ENCODE data around the gene RPS14.
"Not testable (repeated sequence)": the region's sequence is repeated elsewhere in the genome, so short reads cannot be mapped to it uniquely, and the experiment has no call there.

RPS14 gene

GRCh38 chr5:150476568-150476967, 27.0 kb upstream of the RPS14 start:
- not testable (repeated sequence) for DNase-seq

- DNase-seq, result no peak
These were observed 24.3 kb upstream of the RPS14 start for GRCh38 chr5:150473673-150474358.

GRCh38 chr5:150469718-150470469, 20.4 kb upstream of the RPS14 start:
- DNase-seq, result no peak

- DNase-seq, result no peak
These were observed 18.7 kb upstream of the RPS14 start for GRCh38 chr5:150468206-150468605.

- DNase-seq, result no peak
These were observed 16.4 kb upstream of the RPS14 start for GRCh38 chr5:150465927-150466326.

- DNase-seq, result no peak
These were observed 15.0 kb upstream of the RPS14 start for GRCh38 chr5:150464554-150465012.

GRCh38 chr5:150461231-150461630, 11.7 kb upstream of the RPS14 start:
- no peak for DNase-seq

GRCh38 chr5:150460781-150461180, 11.2 kb upstream of the RPS14 start:
- DNase-seq, result no peak

GRCh38 chr5:150458802-150459557, 9.4 kb upstream of the RPS14 start:
- peak; percentile 86 to 90 for DNase-seq

GRCh38 chr5:150457562-150458240, 8.2 kb upstream of the RPS14 start:
- no peak for DNase-seq

GRCh38 chr5:150457121-150457520, 7.6 kb upstream of the RPS14 start:
- DNase-seq, result no peak

GRCh38 chr5:150454492-150455229, 5.1 kb upstream of the RPS14 start:
- DNase-seq, result no peak

- DNase-seq, result not testable (repeated sequence)
These were observed 4.5 kb upstream of the RPS14 start for GRCh38 chr5:150454027-150454426.

GRCh38 chr5:150452914-150453313, 3.4 kb upstream of the RPS14 start:
- DNase-seq, result no peak

- DNase-seq, result no peak
These were observed 2.1 kb upstream of the RPS14 start for GRCh38 chr5:150451594-150451993.

GRCh38 chr5:150448952-150449516, 505 bp downstream of the RPS14 start:
- no peak for DNase-seq

- DNase-seq, result no peak
These were observed 1.2 kb downstream of the RPS14 start for GRCh38 chr5:150448334-150448733.

GRCh38 chr5:150447188-150447587, 2.4 kb downstream of the RPS14 start:
- no peak for DNase-seq

GRCh38 chr5:150446583-150446982, 3.0 kb downstream of the RPS14 start:
- no peak for DNase-seq

GRCh38 chr5:150446088-150446487, 3.5 kb downstream of the RPS14 start:
- no peak for DNase-seq

- no peak for DNase-seq
These were observed 4.8 kb downstream of the RPS14 start for GRCh38 chr5:150444770-150445169.
